Left cardiac atrium (tissue), 4 donors: ENCODE data around the gene RHOC. TPM values are rescaled to one million over a fixed set of nuclear protein-coding genes. Genes with fewer than 3 reads are reported as not detected.

Experiments
- ATAC-seq, 2 donors: fragments of 200-7000 bp; cut with Tn5 transposase; one replicate each; pipeline ENCODE4 v1.9.1; 2020; ENCODE audit warnings: mild to moderate bottlenecking in 2 of 2, moderate library complexity in 2 of 2
- DNase-seq: peaks from one replicate; pipeline ENCODE4 v3.0.0-alpha.2; 2020
- intact Hi-C, 2 donors: fragments of 100-400 bp; cut with DNase I; formaldehyde crosslinking; loops; one replicate each; pipeline versions ENCODE4 v1.14.1 to v1.15.1; 2022 to 2023
- total RNA-seq, 2 donors: library from RNA; stranded (reverse); fragmentation: NEBNext Ultra II Directional; extraction: Animal tissue kit (Norgen Biotek cat#: 25700); gene quantifications; one replicate each; pipeline ENCODE4 v1.2.1, GENCODE V29; 2021
- donor health status: DM: no; HTN: yes; CAD: no.
- donor health status: DM: no; HTN: yes; CAD: no; lungs with severe emphysema.
- donor health status: DM: yes; HTN: yes; CAD: no.
- donor health status: Dilated cardiomyopathy.

Gene RHOC
- total RNA-seq, 2 donors from 2014 or later, result 146 to 235 TPM

DNA sequence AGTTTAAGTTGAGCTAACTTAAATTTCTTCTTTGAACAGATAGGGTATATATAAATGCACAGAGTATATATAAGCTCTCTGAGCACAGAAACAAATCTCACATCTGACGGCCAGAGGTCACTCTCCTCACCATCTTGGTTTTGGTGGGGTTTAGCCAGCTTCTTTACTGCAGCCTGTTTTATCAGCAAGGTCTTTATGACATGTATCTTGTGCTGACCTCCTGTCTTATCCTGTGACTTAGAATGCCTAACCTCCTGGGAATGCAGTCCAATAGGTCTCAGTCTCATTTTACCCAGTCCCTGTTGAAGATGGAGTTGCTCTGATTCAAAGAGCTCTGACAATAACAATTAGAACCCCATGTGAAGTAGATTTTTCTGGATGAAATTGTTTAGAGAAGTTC, 34.1 kb downstream of the RHOC start:
- intact Hi-C loops, result no loop called here
- no peak for DNase-seq
- ATAC-seq, result no peak

DNA sequence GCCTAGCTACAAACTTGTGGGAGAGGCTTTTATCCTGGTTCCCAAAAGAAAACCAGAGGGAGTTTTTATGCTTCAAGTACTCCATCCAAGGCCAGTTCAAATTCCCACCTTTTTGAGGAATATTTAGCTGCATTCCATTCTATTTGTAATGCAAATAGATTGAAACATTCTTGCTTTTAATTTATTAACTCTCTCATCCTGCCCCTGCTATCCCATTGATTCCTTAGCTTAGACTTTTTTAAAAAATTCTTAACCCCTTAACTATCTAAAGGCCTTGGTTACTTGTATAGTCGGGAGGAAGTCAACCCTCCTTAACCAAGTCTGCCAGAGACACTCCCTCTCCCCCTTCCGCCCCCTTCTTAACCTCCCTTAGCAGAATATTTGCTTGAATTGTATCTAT, 34.9 kb downstream of the RHOC start:
- no peak for DNase-seq
- intact Hi-C loops, result no loop called here
- ATAC-seq, result no peak

DNA sequence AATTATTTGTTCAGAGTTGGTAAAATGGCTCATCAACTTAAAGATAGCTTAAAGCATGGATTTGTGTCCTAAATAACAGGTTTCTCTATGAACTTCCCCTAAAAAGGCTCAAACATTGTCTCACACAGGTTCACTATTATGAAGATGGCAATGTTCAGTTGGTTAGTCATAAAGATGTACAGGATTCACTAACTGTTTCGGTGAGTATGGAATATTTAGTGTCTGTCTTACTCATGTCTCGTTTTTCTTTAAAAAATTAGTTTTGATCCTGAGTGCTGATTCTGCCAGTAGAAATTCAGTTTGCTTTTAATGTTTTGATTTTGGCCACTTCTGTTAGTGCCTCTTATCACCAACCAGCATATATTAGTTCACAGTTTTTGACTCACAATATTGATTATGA, 40.0 kb downstream of the RHOC start:
- intact Hi-C loops, result no loop called here
- DNase-seq (no peak), ATAC-seq (no peak)

DNA sequence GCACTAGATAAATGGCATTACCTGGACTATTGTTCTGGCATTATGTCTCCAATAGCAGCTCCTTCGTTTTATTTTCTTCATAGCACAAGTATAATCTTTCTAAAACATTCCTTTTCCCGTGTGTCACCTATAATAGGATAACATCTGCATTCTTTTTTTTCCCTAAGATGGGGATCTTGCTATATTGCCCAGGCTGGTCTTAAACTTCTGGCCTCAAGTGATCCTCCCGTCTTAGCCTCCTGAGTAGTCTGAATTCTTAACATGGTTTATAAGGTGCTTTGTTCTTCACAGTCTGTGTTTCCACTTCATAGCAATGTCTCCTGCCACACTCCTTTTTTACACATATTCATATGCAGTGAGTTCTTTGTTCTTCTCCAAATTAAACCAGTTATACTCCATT, 41.1 kb downstream of the RHOC start:
- no peak for DNase-seq
- ATAC-seq, result no peak
- intact Hi-C loops, result no loop called here

DNA sequence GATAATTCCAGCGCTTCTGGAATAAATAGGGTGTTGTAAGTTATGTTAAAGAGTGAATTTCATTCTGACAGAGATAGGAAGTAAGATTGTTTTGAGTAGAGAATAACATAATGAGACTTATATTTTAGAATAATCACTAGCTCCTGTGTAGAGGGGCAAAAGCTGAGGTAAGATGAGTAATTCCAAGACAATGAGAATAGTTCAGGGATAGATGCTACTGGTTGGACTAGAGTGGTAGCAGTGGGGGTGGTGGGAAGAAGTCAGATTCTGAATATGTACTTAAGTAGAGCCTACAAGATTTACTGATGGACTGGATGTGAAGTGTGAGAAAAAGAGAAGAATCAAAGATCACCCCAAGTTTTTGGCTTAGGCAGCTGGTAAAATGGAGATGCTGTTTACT, 55.7 kb downstream of the RHOC start:
- ATAC-seq (no peak), DNase-seq (no peak)
- intact Hi-C loops, result loop anchor here in 1 of 2 donors (10.0 kb wide), 1 partner anchor 46 kb away; no protein-coding TSS in a partner anchor

Other genes starting within 250 kb of the RHOC start
- 1 to 10 TPM; 4.0 to 4.7 TPM for gene WNT2B, start 198.2 kb downstream of the RHOC start, total RNA-seq
- 10 to 100 TPM; 13.9 to 14.2 TPM for gene ST7L, start 88.0 kb downstream of the RHOC start, total RNA-seq
- 10 to 100 TPM; 48.1 to 59.9 TPM for gene CAPZA1, start 87.3 kb downstream of the RHOC start, total RNA-seq
- 10 to 100 TPM; 15.9 to 20.3 TPM for gene MOV10, start 32.5 kb downstream of the RHOC start, total RNA-seq
- 1 to 10 TPM; 4.9 to 5.1 TPM for gene PPM1J, start 8.2 kb upstream of the RHOC start, total RNA-seq
- 10 to 100 TPM; 54.0 to 80.0 TPM for gene SLC16A1, start 249.1 kb upstream of the RHOC start, total RNA-seq